Thyroid gland (tissue), 4 donors: ENCODE data around the gene ROCK2.
"Not testable (repeated sequence)": the region's sequence is repeated elsewhere in the genome, so short reads cannot be mapped to it uniquely, and the experiment has no call there.

Source experiments
- POLR2A ChIP-seq, 2 donors: fragments of 450-650 bp; IDR thresholded peaks; one replicate each; pipeline ENCODE4 v1.6.1; 2017; ENCODE audit warnings: antibody characterized with exemption in 2 of 2, mild to moderate bottlenecking in 2 of 2, moderate library complexity in 1 of 2
- TF ChIP-seq, protein P1 (sequence below), 6 experiments: fragments of 200-600 bp in 3 of 6; fragments of 450-650 bp in 3 of 6; sonication (generic) in 3 of 6; IDR thresholded peaks; one replicate each; pipeline ENCODE4 v1.5.1; 2016 to 2019; ENCODE audit warnings: antibody characterized with exemption in 6 of 6, mild to moderate bottlenecking in 2 of 6, inconsistent platforms in 1 of 6, moderate library complexity in 1 of 6

DNA sequence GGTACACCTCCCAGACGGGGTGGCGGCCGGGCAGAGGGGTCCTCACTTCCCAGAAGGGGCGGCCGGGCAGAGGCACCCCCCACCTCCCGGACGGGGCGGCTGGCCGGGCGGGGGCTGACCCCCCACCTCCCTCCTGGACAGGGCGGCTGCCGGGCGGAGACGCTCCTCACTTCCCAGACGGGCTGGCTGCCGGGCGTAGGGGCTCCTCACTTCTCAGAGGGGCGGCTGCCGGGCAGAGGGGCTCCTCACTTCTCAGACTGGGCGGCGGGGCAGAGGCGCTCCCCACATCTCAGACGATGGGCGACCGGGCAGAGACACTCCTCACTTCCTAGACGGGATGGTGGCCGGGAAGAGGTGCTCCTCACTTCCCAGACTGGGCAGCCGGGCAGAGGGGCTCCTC lies 179.4 kb downstream of the ROCK2 start:
- TF ChIP-seq, protein P1, sequence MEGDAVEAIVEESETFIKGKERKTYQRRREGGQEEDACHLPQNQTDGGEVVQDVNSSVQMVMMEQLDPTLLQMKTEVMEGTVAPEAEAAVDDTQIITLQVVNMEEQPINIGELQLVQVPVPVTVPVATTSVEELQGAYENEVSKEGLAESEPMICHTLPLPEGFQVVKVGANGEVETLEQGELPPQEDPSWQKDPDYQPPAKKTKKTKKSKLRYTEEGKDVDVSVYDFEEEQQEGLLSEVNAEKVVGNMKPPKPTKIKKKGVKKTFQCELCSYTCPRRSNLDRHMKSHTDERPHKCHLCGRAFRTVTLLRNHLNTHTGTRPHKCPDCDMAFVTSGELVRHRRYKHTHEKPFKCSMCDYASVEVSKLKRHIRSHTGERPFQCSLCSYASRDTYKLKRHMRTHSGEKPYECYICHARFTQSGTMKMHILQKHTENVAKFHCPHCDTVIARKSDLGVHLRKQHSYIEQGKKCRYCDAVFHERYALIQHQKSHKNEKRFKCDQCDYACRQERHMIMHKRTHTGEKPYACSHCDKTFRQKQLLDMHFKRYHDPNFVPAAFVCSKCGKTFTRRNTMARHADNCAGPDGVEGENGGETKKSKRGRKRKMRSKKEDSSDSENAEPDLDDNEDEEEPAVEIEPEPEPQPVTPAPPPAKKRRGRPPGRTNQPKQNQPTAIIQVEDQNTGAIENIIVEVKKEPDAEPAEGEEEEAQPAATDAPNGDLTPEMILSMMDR (IDR thresholded peaks at IDR 0.05), result not testable (repeated sequence)
- TF ChIP-seq POLR2A (IDR thresholded peaks at IDR 0.05), result not testable (repeated sequence)
